NCI-H460 (cell line): Measurements from ENCODE around the gene COL6A2. TPM values are rescaled to one million over a fixed set of nuclear protein-coding genes. Genes with fewer than 3 reads are reported as not detected.

Source experiments
- DNase-seq: peaks from one replicate; pipeline ENCODE4 v3.0.0-alpha.2; 2016; ENCODE audit warnings: low read depth; ENCODE audit errors: extremely low read depth
- total RNA-seq: library from RNA; depleted of rRNA; stranded (reverse); fragments of >200 nt; shearing (Covaris generic); gene quantifications from 2 replicates; pipeline ENCODE4 v1.2.3, GENCODE V29; 2014

COL6A2 gene
- total RNA-seq, 1 experiment from 2014 or later = 3.6 TPM

- DNase-seq = no peak
Measured at GRCh38 chr21:46110499-46111192, 12.7 kb downstream of the COL6A2 start.

DNA sequence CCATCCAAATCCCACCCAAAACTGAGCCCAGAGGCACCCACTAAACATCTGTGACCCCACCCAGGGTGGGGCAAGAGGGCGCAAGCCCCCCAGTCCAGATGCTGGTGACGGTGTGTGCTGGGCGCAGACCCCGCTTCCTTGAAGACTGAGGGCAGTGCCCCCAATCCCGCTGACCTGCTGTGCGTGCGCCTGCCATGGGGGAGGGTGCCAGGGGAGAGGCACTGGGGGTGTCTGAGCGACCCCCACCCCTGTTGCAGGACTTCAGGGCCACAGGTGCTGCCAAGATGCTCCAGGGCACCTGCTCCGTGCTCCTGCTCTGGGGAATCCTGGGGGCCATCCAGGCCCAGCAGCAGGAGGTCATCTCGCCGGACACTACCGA is 13.3 kb downstream of the COL6A2 start:
- no peak for DNase-seq

DNA sequence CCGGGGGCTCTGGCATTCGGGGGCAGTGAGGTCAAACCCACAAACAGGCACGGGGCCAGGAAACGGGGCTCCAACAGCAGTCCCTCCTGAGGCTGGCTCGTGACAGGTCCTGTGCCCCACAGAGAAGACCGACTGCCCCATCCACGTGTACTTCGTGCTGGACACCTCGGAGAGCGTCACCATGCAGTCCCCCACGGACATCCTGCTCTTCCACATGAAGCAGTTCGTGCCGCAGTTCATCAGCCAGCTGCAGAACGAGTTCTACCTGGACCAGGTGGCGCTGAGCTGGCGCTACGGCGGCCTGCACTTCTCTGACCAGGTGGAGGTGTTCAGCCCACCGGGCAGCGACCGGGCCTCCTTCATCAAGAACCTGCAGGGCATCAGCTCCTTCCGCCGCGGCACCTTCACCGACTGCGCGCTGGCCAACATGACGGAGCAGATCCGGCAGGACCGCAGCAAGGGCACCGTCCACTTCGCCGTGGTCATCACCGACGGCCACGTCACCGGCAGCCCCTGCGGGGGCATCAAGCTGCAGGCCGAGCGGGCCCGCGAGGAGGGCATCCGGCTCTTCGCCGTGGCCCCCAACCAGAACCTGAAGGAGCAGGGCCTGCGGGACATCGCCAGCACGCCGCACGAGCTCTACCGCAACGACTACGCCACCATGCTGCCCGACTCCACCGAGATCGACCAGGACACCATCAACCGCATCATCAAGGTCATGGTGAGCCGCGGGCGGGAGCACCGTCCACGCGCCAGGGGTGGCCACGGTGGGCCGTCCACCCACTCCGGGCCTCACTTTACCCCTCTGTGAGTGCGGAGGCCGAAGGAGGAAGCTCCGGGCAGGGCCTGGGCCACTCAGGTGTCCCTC is 14.2 kb downstream of the COL6A2 start:
- no peak for DNase-seq

DNA sequence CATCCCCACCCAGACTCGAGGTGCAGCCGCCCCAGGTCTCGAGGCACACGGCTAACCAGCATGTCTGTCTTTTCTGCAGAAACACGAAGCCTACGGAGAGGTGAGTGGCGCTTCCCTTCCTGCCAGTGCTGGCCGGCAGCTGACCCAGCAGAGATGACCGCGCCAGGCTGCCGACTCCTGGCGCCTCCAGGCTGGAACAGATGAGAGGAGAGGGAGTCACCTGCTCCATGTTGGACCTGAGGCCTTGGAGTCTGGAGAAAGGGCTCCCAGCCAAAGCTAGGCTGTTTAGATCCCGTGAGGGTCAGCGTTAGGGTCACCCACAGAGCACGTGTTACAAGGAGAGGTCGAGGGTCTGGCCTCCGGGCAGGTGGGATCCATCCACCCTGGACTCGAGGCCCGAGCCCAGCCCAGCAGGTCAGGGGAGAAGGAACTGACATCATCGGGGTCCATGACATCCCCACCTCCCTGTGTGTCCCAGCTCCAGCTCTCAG is 14.9 kb downstream of the COL6A2 start:
- no peak for DNase-seq

DNA sequence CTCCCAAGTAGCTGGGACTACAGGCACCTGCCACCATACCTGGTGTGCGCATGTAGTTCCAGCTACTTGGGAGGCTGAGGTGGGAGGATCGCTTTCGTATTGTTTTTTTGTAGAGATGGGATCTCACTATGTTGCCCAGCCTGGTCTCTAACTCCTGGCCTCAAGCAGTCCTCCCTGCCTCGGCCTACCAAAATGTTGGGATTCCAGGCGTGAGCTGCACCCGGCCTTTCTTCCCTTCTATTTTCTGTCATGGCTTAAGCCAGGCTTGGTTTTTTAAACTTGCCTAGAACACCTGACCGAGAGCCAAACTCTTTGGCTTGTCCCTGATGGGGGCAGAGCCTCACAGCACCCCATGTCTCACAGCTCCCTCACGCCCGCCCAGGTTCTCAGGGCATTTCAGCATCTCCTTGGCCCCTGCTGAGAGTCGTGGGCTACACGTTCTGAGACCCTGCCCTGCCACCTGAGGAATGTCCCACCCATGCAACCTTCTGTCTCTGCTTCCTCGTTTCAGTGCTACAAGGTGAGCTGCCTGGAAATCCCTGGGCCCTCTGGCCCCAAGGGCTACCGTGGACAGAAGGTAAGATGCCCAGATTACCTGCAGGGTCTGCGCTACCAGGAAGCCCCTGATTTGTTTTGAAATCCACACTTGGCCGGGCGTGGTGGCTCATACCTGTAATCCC is 15.7 kb downstream of the COL6A2 start:
- no peak for DNase-seq

GRCh38 chr21:46114963-46115362 is 17.1 kb downstream of the COL6A2 start:
- no peak for DNase-seq

- DNase-seq = no peak
Measured at GRCh38 chr21:46115441-46116188, 17.7 kb downstream of the COL6A2 start.

- no peak for DNase-seq
Measured at GRCh38 chr21:46116189-46116775, 18.4 kb downstream of the COL6A2 start.

DNA sequence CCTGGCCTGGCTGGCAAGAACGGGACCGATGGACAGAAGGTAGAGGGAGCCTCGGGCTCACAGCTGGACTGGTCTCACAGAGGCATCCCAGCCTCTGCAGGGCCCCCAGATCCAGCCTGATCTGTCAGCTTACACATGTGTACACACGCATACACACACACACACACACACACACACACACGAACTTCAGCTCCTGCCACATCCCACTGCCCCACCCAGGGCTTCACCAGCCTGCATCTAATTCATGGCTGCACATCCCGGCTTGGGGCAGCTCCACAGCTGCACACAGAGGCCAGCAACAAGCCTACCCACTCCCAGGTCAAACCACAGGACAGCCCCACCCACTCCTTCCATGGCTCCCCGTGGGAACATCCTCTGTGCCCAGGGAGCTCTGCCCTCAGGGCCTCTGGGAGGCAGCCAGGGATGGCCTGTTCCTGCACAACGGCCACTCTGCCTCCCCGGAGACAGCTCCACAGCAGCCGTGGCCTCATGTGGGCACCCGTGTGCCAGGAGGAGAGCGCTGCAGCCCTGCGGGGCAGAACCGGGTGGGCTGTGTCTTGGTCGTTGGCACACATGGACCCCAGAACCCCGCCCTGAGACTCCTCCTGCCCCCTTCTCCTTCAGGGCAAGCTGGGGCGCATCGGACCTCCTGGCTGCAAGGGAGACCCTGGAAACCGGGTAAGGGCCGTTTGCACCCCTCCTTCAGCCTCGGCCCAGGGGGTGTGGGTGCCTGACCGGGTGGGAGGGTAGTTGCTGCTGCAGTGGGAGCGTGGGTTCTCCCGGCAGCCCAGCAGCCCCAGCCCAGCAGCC is 19.1 kb downstream of the COL6A2 start:
- DNase-seq = no peak

GRCh38 chr21:46117586-46118315 is 19.8 kb downstream of the COL6A2 start:
- DNase-seq = no peak

- no peak for DNase-seq
Measured at GRCh38 chr21:46118316-46119143, 20.6 kb downstream of the COL6A2 start.

DNA sequence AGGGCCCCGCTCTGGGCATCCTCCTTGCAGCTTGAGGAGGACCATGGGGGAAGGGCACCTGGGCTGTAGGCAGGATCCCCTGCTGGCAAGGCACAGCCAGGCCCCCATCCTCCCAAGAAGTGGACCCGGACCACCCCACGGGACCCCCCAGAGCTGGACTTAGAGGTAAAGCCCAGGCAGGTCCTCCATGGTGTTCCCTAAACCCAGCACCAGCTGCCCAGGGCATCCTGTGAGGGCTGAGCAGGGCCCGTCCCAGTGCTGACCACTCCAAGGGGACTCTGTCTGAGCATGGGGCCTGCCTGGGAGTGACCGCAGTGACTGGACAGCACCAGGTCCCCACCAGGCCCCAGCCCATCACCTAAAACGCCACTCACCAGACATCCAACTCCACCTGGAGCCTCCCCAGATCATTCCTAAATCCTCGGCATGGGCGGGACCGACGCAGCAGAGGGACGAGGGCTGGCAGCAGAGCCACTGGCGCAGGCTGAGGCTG is 21.3 kb downstream of the COL6A2 start:
- DNase-seq = no peak

DNA sequence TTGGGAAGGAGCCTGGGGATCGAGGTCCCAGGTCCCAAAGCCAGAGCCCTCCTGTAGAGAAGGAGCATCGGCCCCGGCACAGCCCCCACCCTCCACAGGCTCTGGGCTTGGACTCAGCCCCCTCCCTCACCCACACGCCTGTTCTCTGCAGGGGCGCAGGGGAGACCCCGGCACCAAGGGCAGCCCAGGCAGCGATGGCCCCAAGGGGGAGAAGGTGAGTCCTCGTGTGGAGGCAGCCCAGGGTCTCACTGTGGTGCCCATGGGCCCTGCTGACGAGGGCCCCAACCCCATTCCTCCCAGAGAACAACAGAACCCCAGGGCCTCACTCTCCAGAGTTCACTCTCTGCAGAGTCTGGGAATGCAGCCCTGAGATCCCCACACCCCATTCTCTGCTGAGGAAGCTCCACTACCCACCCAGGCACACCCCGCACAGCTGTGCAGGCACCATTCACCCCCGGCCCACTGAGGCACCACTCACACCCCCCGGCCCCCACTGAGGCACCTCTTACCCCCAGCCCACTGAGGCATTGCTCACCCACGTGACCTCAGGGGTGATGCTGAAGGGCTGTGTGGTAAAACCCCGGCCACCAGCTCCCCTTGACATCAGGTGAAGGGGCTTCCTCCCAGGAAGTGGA is 21.8 kb downstream of the COL6A2 start:
- no peak for DNase-seq

- no peak for DNase-seq
Measured at GRCh38 chr21:46120301-46121285, 22.7 kb downstream of the COL6A2 start.

- DNase-seq = no peak
Measured at GRCh38 chr21:46121286-46122221, 23.6 kb downstream of the COL6A2 start.
